Tibial artery (tissue), 4 donors: ENCODE measurements around the gene SAMD4A.

Experiments
- DNase-seq, 2 donors: peaks; one replicate each; pipeline ENCODE4 v3.0.0-alpha.2; 2019
- H3K27ac ChIP-seq, 2 donors: fragments of 200-600 bp; sonication (generic) in 1 of 2; 1 replicate in 1 of 2; 2 replicates in 1 of 2; pipeline ENCODE4 v1.5.1; 2018 to 2019; ENCODE audit warnings: mild to moderate bottlenecking in 1 of 2
- H3K27me3 ChIP-seq, 2 donors: fragments of 200-600 bp; sonication (generic) in 1 of 2; one replicate each; pipeline versions ENCODE4 v1.5.1 to v1.6.0; 2016 to 2019
- H3K36me3 ChIP-seq, 3 donors: fragments of 200-600 bp; sonication (generic) in 2 of 3; one replicate each; pipeline ENCODE4 v1.5.1; 2016 to 2019; ENCODE audit warnings: mild to moderate bottlenecking in 2 of 3
- H3K4me1 ChIP-seq, 4 donors: fragments of 200-600 bp; sonication (generic) in 2 of 4; 1 replicate in 3 of 4; 2 replicates in 1 of 4; pipeline ENCODE4 v1.5.1; 2016 to 2019
- H3K4me3 ChIP-seq, 2 donors: fragments of 200-600 bp; sonication (generic) in 1 of 2; 1 replicate in 1 of 2; 2 replicates in 1 of 2; pipeline ENCODE4 v1.5.1; 2018 to 2019; ENCODE audit warnings: mild to moderate bottlenecking in 2 of 2
- H3K9me3 ChIP-seq, 3 donors: fragments of 200-600 bp; sonication (generic) in 1 of 3; one replicate each; pipeline ENCODE4 v1.5.1; 2016 to 2019
- CTCF ChIP-seq, 2 experiments: fragments of 200-600 bp in 1 of 2; fragments of 450-650 bp in 1 of 2; IDR thresholded peaks; one replicate each; pipeline ENCODE4 v1.5.1; 2017 to 2019; ENCODE audit warnings: antibody characterized with exemption in 2 of 2, mild to moderate bottlenecking in 1 of 2, moderate library complexity in 1 of 2
- intact Hi-C: fragments of 100-400 bp; cut with DNase I; formaldehyde crosslinking; loops from one replicate; pipeline ENCODE4 v1.15.0; 2023; ENCODE audit warnings: low total_unique reads

The SAMD4A gene

DNA sequence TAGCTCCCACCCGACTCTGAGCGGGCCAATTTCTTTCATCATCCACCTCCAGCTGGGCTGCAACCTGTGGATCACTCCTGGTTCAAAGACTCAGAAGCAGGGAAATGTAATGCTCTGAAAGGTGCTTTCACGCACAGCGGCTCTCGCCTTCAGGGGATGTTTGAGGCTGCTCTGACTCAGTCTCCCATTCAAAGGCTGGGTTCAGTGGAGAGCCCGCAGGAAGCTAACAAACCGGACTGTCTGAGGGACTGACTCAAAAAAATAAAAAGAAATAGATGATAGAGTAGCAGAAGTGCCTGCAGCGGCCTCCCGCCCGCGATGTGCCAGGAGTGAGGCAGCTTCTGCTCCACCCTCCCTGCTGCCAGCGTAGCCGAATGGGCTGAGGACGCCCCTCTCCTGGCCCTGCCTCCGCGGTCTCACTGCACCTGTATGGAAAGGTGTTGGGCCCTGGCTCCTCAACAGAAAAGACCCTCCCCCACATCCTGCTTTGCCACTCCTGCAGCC lies 237.7 kb downstream of the SAMD4A start:
- Histone ChIP-seq H3K27ac (no peak overlapping the region), H3K4me1 (peaks cover 0 to 8% (median 3%) of the 10 kb centered on the region in 4 donors), H3K27me3 (no peaks in the 10 kb centered on the region), H3K4me3 (no peak overlapping the region), H3K36me3 (no peaks in the 10 kb centered on the region), H3K9me3 (no peaks in the 10 kb centered on the region)
- intact Hi-C loops = loop anchor here (10.0 kb wide), 1 partner anchor 110 kb away; no protein-coding TSS in a partner anchor
- TF ChIP-seq CTCF (IDR thresholded peaks at IDR 0.05) = no peak
- DNase-seq = no peak

DNA sequence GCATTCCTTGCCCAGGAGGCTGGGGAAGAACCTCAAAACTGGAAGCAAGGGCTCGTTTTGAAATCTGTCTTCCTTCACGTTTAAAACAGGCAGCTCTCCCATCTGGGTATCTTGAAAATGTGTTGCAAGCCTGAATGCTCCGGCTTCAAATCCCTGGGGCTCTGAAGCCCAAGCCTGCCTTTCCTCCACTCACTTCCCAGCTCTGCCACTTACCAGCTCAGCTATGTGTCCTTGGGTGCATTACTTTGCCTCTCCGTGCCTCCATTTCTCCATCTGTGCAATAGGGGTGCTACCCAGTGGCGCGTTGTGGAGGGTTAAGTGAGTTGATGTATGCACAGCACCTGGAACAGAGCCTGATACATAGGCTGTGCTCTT lies 238.1 kb downstream of the SAMD4A start:
- no peak for TF ChIP-seq CTCF (IDR thresholded peaks at IDR 0.05)
- no peaks in the 10 kb centered on the region for H3K36me3 ChIP-seq
- H3K4me1 ChIP-seq = peaks cover 0 to 8% (median 3%) of the 10 kb centered on the region in 4 donors
- no peaks in the 10 kb centered on the region for H3K27me3 ChIP-seq
- no peak overlapping the region for H3K4me3 ChIP-seq
- no peak overlapping the region for H3K27ac ChIP-seq
- no peak for DNase-seq
- intact Hi-C loops = loop anchor here (10.0 kb wide), 1 partner anchor 110 kb away; no protein-coding TSS in a partner anchor
- H3K9me3 ChIP-seq = no peaks in the 10 kb centered on the region

DNA sequence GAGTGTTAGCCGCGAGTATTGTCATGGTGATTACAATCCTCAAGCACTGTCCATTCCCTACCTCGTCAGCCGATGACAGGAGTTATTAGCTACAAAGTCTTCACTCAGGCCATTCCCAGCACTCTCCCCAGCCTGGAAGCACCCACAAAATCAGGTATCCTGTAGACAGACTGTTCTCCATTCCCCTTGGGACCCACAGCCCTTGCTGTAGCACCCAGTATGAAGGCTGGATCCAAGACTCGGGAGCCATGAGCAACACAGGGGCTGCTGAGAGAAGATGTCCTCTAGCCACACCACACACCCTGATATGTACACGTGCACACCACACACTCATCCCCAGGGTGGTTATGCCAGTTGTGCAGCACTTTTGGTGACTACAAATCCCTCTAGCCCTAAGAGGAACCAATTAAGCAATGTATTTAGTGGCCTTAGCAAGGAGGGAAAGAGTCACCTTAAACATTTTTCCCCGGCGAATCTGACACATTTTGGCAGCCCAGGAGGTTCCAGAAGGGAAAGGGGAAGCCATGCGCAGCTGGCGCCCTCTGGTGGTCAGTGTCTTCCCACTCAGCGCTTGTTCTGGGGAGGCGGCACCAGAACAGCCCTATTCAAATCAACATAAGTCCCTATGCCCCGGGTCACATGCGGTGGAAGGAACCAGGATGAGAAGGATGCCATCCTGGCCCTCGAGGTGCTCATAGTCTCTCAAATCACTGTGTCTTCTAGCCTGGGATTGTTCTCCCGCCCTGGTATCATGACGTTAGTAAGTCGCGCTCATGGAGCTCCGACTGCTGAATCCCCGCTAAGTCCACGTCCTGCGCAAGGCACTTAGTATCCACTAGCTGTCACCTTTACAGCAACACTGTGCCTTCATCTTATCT lies 238.8 kb downstream of the SAMD4A start:
- intact Hi-C loops = loop anchor here (1.0 to 10.0 kb wide), 2 partner anchors 111 to 243 kb away; no protein-coding TSS in a partner anchor

GRCh38 chr14:54806616-54807015 lies 239.7 kb downstream of the SAMD4A start:
- no peak overlapping the region for H3K27ac ChIP-seq

More for the DNA sequence above, 238.8 kb downstream of the SAMD4A start:
- Histone ChIP-seq H3K9me3 (no peaks in the 10 kb centered on the region), H3K27ac (no peak overlapping the region), H3K36me3 (no peaks in the 10 kb centered on the region), H3K4me1 (peaks cover 0 to 8% (median 3%) of the 10 kb centered on the region in 4 donors), H3K27me3 (no peaks in the 10 kb centered on the region), H3K4me3 (peak overlapping the region in 1 of 2 donors; percentile 7)
- peak; percentile 82 to 90 for DNase-seq
- TF ChIP-seq CTCF (IDR thresholded peaks at IDR 0.05) = peak; percentile 90 to 92

GRCh38 chr14:54807428-54807827 lies 240.5 kb downstream of the SAMD4A start:
- intact Hi-C loops = loop anchor here (10.0 kb wide), 1 partner anchor 113 kb away; no protein-coding TSS in a partner anchor
- H3K27ac ChIP-seq = no peak overlapping the region
- peaks cover 0 to 8% (median 3%) of the 10 kb centered on the region in 4 donors for H3K4me1 ChIP-seq
- H3K9me3 ChIP-seq = no peaks in the 10 kb centered on the region
- H3K36me3 ChIP-seq = no peaks in the 10 kb centered on the region
- H3K27me3 ChIP-seq = no peaks in the 10 kb centered on the region
- no peak overlapping the region for H3K4me3 ChIP-seq
- DNase-seq = no peak
- no peak for TF ChIP-seq CTCF (IDR thresholded peaks at IDR 0.05)

More at GRCh38 chr14:54806616-54807015, 239.7 kb downstream of the SAMD4A start:
- no peak for TF ChIP-seq CTCF (IDR thresholded peaks at IDR 0.05)
- H3K27me3 ChIP-seq = no peaks in the 10 kb centered on the region
- H3K36me3 ChIP-seq = no peaks in the 10 kb centered on the region
- peaks cover 0 to 8% (median 3%) of the 10 kb centered on the region in 4 donors for H3K4me1 ChIP-seq
- DNase-seq = no peak
- no peaks in the 10 kb centered on the region for H3K9me3 ChIP-seq
- intact Hi-C loops = loop anchor here (1.0 to 10.0 kb wide), 2 partner anchors 112 to 244 kb away; no protein-coding TSS in a partner anchor
- no peak overlapping the region for H3K4me3 ChIP-seq
